ENCODE data around the gene NOL9. TPM values are rescaled to one million over a fixed set of nuclear protein-coding genes. Genes with fewer than 3 reads are reported as not detected.
A peak's percentile ranks its signal among the peaks of the same experiment; 100 is the strongest.

Gene NOL9
- total RNA-seq, 2 experiments from 2014 or later: 39.8 to 43.6 TPM

GRCh38 chr1:6580119-6580592, 25.8 kb upstream of the NOL9 start:
- DNase-seq: no peak
- H3K36me3 Mint-ChIP-seq (ENCODE audit: low read depth): peaks cover 8% of the 10 kb centered on the region
- peak overlapping the region; percentile 99 for H3K27ac Mint-ChIP-seq
- no peaks in the 10 kb centered on the region for H3K9me3 Mint-ChIP-seq (ENCODE audit: insufficient read depth)
- ChIA-PET POLR2A (interaction anchor here (0.5 to 5.9 kb wide), 7 partner anchors 9 to 476 kb away, joined by 3 to 32 read pairs (median 5); partner anchors contain the start of genes KLHL21, NOL9 and TAS1R1), CTCF (interaction anchor here (0.7 to 5.7 kb wide), 8 partner anchors 10 to 203 kb away, joined by 3 to 32 read pairs (median 4); partner anchors contain the start of genes NOL9 and TAS1R1)
- H3K4me3 Mint-ChIP-seq: peak overlapping the region; percentile 97
- peaks cover 37% of the 10 kb centered on the region for H3K4me1 Mint-ChIP-seq (ENCODE audit: low read depth)
- H3K27me3 Mint-ChIP-seq (ENCODE audit: low read depth): no peaks in the 10 kb centered on the region
- no peak for ATAC-seq

DNA sequence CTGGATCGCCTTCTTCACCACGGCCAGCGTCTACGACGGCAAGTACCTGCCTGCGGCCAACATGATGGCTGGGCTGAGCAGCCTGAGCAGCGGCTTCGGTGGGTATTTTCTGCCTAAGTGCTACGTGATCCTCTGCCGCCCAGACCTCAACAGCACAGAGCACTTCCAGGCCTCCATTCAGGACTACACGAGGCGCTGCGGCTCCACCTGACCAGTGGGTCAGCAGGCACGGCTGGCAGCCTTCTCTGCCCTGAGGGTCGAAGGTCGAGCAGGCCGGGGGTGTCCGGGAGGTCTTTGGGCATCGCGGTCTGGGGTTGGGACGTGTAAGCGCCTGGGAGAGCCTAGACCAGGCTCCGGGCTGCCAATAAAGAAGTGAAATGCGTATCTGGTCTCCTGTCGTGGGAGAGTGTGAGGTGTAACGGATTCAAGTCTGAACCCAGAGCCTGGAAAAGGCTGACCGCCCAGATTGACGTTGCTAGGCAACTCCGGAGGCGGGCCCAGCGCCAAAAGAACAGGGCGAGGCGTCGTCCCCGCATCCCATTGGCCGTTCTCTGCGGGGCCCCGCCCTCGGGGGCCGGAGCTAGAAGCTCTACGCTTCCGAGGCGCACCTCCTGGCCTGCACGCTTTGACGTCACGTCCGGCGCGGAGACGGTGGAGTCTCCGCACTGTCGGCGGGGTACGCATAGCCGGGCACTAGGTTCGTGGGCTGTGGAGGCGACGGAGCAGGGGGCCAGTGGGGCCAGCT, 25.2 kb upstream of the NOL9 start, which contains the start of gene ZBTB48:
Gene ZBTB48 (plus strand): TSS at position 621 of the 745 bp plus-strand sequence. CDS start 616 bp downstream, outside the sequence.
- ChIA-PET CTCF (interaction anchor here (0.7 to 5.7 kb wide), 8 partner anchors 10 to 204 kb away, joined by 3 to 32 read pairs (median 4); partner anchors contain the start of genes NOL9 and TAS1R1), POLR2A (interaction anchor here (1.3 to 5.9 kb wide), 4 partner anchors 9 to 25 kb away, joined by 5 to 32 read pairs (median 6); partner anchors contain the start of genes KLHL21, NOL9 and TAS1R1)
- H3K27ac Mint-ChIP-seq: peak within 1 kb of the TSS; percentile 99
- H3K4me1 Mint-ChIP-seq (ENCODE audit: low read depth): peaks cover 35% of the 10 kb centered on the region
- ATAC-seq (peak; percentile 98), DNase-seq (peak; percentile 98)
- no peaks in the 10 kb centered on the region for H3K9me3 Mint-ChIP-seq (ENCODE audit: insufficient read depth)
- H3K4me3 Mint-ChIP-seq: peak within 1 kb of the TSS; percentile 97
- H3K27me3 Mint-ChIP-seq (ENCODE audit: low read depth): no peaks in the 10 kb centered on the region
- H3K36me3 Mint-ChIP-seq (ENCODE audit: low read depth): peaks cover 8% of the 10 kb centered on the region

- Mint-ChIP-seq H3K27me3 (ENCODE audit: low read depth) (no peaks in the 10 kb centered on the region), H3K4me1 (ENCODE audit: low read depth) (peaks cover 32% of the 10 kb centered on the region), H3K9me3 (ENCODE audit: insufficient read depth) (no peaks in the 10 kb centered on the region), H3K4me3 (no peak overlapping the region), H3K27ac (peak overlapping the region; percentile 99), H3K36me3 (ENCODE audit: low read depth) (peaks cover 8% of the 10 kb centered on the region)
- no peak for ATAC-seq
- ChIA-PET POLR2A (interaction anchor here (1.3 to 5.9 kb wide), 3 partner anchors 8 to 24 kb away, joined by 5 to 32 read pairs (median 6); partner anchors contain the start of genes KLHL21, NOL9 and TAS1R1), CTCF (interaction anchor here (1.0 to 5.7 kb wide), 2 partner anchors 24 to 25 kb away, joined by 3 to 32 read pairs; partner anchors contain the start of genes NOL9 and TAS1R1)
- no peak for DNase-seq
Measured at GRCh38 chr1:6578624-6579373, 24.5 kb upstream of the NOL9 start.

GRCh38 chr1:6577831-6578525, 23.7 kb upstream of the NOL9 start:
- DNase-seq (no peak), ATAC-seq (no peak)
- Mint-ChIP-seq H3K27me3 (ENCODE audit: low read depth) (no peaks in the 10 kb centered on the region), H3K4me1 (ENCODE audit: low read depth) (peaks cover 32% of the 10 kb centered on the region), H3K9me3 (ENCODE audit: insufficient read depth) (no peaks in the 10 kb centered on the region), H3K4me3 (no peak overlapping the region), H3K36me3 (ENCODE audit: low read depth) (peaks cover 8% of the 10 kb centered on the region), H3K27ac (no peak overlapping the region)
- CTCF ChIA-PET: interaction anchor here (0.7 to 1.0 kb wide), 2 partner anchors 23 to 214 kb away, joined by 3 read pairs; partner anchors contain the start of gene NOL9
- POLR2A ChIA-PET: interaction anchor here (5.9 kb wide), 1 partner anchor 25 kb away, joined by 32 read pairs; the partner anchor contains the start of gene KLHL21

DNA sequence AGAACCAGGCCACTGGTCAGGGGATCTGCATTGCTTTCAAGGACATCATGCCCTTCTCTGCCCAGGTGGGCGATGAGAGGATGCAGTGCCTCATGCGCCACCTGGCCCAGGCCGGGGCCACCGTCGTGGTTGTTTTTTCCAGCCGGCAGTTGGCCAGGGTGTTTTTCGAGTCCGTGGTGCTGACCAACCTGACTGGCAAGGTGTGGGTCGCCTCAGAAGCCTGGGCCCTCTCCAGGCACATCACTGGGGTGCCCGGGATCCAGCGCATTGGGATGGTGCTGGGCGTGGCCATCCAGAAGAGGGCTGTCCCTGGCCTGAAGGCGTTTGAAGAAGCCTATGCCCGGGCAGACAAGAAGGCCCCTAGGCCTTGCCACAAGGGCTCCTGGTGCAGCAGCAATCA, 20.5 kb upstream of the NOL9 start:
- H3K4me3 Mint-ChIP-seq: no peak overlapping the region
- no peak overlapping the region for H3K27ac Mint-ChIP-seq
- peaks cover 3% of the 10 kb centered on the region for H3K27me3 Mint-ChIP-seq (ENCODE audit: low read depth)
- DNase-seq: no peak
- H3K36me3 Mint-ChIP-seq (ENCODE audit: low read depth): no peaks in the 10 kb centered on the region
- CTCF ChIA-PET: no interaction called here
- POLR2A ChIA-PET: no interaction called here
- no peaks in the 10 kb centered on the region for H3K9me3 Mint-ChIP-seq (ENCODE audit: insufficient read depth)
- H3K4me1 Mint-ChIP-seq (ENCODE audit: low read depth): peaks cover 15% of the 10 kb centered on the region
- no peak for ATAC-seq

GRCh38 chr1:6574025-6574620, 19.8 kb upstream of the NOL9 start:
- Mint-ChIP-seq H3K4me3 (no peak overlapping the region), H3K27me3 (ENCODE audit: low read depth) (peaks cover 3% of the 10 kb centered on the region), H3K36me3 (ENCODE audit: low read depth) (no peaks in the 10 kb centered on the region), H3K9me3 (ENCODE audit: insufficient read depth) (no peaks in the 10 kb centered on the region), H3K4me1 (ENCODE audit: low read depth) (peaks cover 8% of the 10 kb centered on the region), H3K27ac (no peak overlapping the region)
- CTCF ChIA-PET: interaction anchor here (1.3 kb wide), 1 partner anchor 20 kb away, joined by 3 read pairs; the partner anchor contains the start of genes NOL9 and TAS1R1
- no peak for DNase-seq
- POLR2A ChIA-PET: no interaction called here
- ATAC-seq: no peak

- Mint-ChIP-seq H3K27ac (no peak overlapping the region), H3K36me3 (ENCODE audit: low read depth) (no peaks in the 10 kb centered on the region), H3K27me3 (ENCODE audit: low read depth) (peaks cover 5% of the 10 kb centered on the region), H3K4me1 (ENCODE audit: low read depth) (peaks cover 7% of the 10 kb centered on the region), H3K4me3 (no peak overlapping the region), H3K9me3 (ENCODE audit: insufficient read depth) (no peaks in the 10 kb centered on the region)
- DNase-seq: no peak
- ChIA-PET POLR2A (no interaction called here), CTCF (interaction anchor here (1.3 kb wide), 1 partner anchor 18 kb away, joined by 3 read pairs; the partner anchor contains the start of genes NOL9 and TAS1R1)
- ATAC-seq: no peak
Measured at GRCh38 chr1:6572653-6573383, 18.5 kb upstream of the NOL9 start.

DNA sequence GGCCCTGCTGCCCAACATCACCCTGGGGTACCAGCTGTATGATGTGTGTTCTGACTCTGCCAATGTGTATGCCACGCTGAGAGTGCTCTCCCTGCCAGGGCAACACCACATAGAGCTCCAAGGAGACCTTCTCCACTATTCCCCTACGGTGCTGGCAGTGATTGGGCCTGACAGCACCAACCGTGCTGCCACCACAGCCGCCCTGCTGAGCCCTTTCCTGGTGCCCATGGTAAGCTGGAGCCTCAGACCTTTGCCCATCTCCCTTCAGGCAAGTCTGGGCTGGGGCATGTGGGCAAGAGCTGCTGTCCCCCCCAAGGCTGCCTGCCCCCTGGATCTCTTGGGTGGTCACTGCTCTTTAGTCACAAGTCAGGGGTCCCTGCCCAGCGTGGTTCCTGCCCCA, 16.7 kb upstream of the NOL9 start:
- peaks cover 5% of the 10 kb centered on the region for H3K27me3 Mint-ChIP-seq (ENCODE audit: low read depth)
- no peaks in the 10 kb centered on the region for H3K9me3 Mint-ChIP-seq (ENCODE audit: insufficient read depth)
- no peaks in the 10 kb centered on the region for H3K36me3 Mint-ChIP-seq (ENCODE audit: low read depth)
- peaks cover 7% of the 10 kb centered on the region for H3K4me1 Mint-ChIP-seq (ENCODE audit: low read depth)
- H3K4me3 Mint-ChIP-seq: no peak overlapping the region
- H3K27ac Mint-ChIP-seq: no peak overlapping the region
- CTCF ChIA-PET: interaction anchor here (0.6 to 1.0 kb wide), 2 partner anchors 17 to 50 kb away, joined by 3 to 4 read pairs; partner anchors contain the start of gene NOL9
- DNase-seq (no peak), ATAC-seq (no peak)
- POLR2A ChIA-PET: interaction anchor here (1.5 kb wide), 1 partner anchor 9 kb away, joined by 5 read pairs; the partner anchor contains the start of gene ZBTB48

GRCh38 chr1:6570100-6570499, 15.8 kb upstream of the NOL9 start:
- ATAC-seq: no peak
- Mint-ChIP-seq H3K4me1 (ENCODE audit: low read depth) (peaks cover 7% of the 10 kb centered on the region), H3K27ac (no peak overlapping the region), H3K27me3 (ENCODE audit: low read depth) (peaks cover 5% of the 10 kb centered on the region), H3K36me3 (ENCODE audit: low read depth) (no peaks in the 10 kb centered on the region), H3K4me3 (no peak overlapping the region), H3K9me3 (ENCODE audit: insufficient read depth) (no peaks in the 10 kb centered on the region)
- DNase-seq: no peak
- POLR2A ChIA-PET: interaction anchor here (1.5 kb wide), 1 partner anchor 9 kb away, joined by 5 read pairs; the partner anchor contains the start of gene ZBTB48
- CTCF ChIA-PET: interaction anchor here (0.7 kb wide), 1 partner anchor 15 kb away, joined by 4 read pairs; the partner anchor contains the start of gene TAS1R1

- peaks cover 5% of the 10 kb centered on the region for H3K27me3 Mint-ChIP-seq (ENCODE audit: low read depth)
- ChIA-PET POLR2A (no interaction called here), CTCF (no interaction called here)
- no peak overlapping the region for H3K27ac Mint-ChIP-seq
- H3K36me3 Mint-ChIP-seq (ENCODE audit: low read depth): no peaks in the 10 kb centered on the region
- ATAC-seq (no peak), DNase-seq (no peak)
- H3K9me3 Mint-ChIP-seq (ENCODE audit: insufficient read depth): no peaks in the 10 kb centered on the region
- no peak overlapping the region for H3K4me3 Mint-ChIP-seq
- peaks cover 7% of the 10 kb centered on the region for H3K4me1 Mint-ChIP-seq (ENCODE audit: low read depth)
Measured at GRCh38 chr1:6569033-6569432, 14.7 kb upstream of the NOL9 start.

Data from activated CD8-positive, alpha-beta T cell treated with anti-CD3 and anti-CD28 coated beads, Interleukin-2, amount 10 ng/mL, durations not matched to agents 7 days and 5 days (primary cell).